SIG-M5 treated with dmso at 0.1 percent for 504 hours (cell line): ENCODE data around the gene MOV10L1.

Source experiments
- DNase-seq: peaks from one replicate; lab custom pipeline; 2025; ENCODE audit not compliant: unreplicated experiment; lab: John Stamatoyannopoulos, UW

MOV10L1 gene

GRCh38 chr22:50089682-50090411, at the start of gene MOV10L1:
Gene MOV10L1 (plus strand): TSS chr22:50090006. CDS start chr22:50090089, 83 bp downstream.
- no peak for DNase-seq

DNA sequence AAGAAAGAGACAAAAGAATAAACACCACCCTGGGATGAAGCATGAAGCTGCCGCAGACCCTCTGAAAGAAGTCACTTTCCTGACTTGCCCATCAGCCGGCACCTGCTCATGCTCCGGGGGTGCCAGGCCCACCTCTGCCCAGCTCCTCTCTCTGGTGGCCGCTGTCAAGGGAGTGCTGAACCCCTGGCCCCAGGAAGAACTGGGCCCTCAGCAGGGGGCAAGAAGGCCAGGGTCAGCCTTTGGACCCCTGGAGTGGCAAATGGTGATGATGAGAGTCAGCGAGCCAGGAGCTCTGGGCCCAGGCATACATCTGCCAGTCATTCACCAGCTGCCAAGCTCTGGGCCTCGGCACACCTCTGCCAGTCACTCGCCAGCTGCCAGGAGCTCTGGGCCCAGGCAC, 49.1 kb upstream of the MOV10L1 start:
- no peak for DNase-seq

- no peak for DNase-seq
Observed at GRCh38 chr22:50041361-50042065, 48.3 kb upstream of the MOV10L1 start.

DNA sequence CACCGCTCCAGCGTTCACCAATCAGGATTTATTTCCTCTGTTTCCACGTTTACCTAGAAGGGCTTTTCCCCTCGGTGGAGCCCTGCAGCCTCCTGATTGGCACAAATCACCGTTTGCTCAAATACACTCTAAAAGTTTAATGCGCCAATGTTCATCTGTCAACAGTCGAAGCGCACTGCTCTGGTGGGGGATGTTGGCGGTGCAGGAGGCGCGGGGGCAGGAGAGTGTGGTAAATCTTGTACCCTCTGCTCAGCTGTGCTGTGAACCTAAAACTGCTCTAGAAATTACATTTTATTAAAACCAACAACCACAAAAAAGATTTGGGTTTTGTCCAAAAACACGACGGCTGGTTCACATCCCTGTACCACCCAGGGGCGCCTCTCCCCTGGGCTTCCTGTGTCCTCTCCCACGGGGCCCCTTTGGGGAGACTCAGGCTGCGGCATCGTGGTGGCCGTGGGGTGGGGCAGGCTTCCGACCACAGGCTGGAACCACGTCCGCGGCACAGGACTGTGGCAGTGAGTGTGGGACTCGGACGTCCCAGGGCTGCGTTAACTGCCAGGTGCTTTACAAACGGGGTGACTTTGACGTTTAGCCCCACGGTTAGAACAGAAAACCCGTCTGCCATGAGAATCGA, 45.2 kb upstream of the MOV10L1 start:
- no peak for DNase-seq

DNA sequence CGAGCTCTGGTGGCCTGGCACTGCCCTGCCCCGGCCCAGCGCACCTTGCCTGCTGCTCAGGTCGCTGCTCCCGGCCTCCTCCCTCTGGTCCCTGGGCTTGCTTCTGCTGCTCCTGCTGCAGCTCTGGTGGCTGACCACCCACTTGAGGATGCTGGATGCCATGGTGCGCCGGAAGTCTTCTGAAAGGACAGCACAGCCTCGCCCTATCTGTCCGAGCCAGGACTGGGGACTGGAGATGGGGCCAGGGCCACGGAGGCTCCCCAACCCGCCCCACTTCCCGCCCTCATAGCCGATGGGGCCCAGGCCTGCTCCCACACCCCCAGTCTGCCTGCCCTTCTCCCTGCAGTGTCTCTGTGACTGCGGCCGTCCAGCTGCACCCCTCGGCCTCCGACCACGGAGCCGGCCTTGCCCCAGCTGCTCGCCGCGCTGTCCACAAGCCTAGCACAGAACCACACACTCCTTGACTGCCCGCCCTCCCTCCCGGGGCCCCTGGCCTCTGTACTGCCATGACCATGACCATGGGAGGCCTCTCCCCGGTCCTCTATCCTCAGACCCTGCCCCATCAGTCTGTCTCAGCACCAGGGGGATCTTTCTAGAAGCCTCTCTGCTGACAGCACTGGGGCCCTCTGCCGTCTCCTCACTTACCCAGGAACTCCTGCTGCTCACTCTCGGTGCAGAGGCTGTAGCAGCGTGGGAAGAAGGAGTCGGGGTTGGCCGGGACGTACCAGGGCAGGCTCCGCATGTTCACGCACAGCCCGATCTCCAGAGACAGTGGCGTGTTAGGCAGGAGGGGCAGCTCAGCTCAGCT, 44.4 kb upstream of the MOV10L1 start:
- DNase-seq, result no peak

GRCh38 chr22:50046019-50046415, 43.8 kb upstream of the MOV10L1 start:
- no peak for DNase-seq

GRCh38 chr22:50046481-50047245, 43.1 kb upstream of the MOV10L1 start:
- DNase-seq, result no peak

- DNase-seq, result no peak
Observed at GRCh38 chr22:50047346-50047745, 42.5 kb upstream of the MOV10L1 start.

GRCh38 chr22:50048061-50048765, 41.6 kb upstream of the MOV10L1 start:
- DNase-seq, result no peak

- DNase-seq, result no peak
Observed at GRCh38 chr22:50048836-50049235, 41.0 kb upstream of the MOV10L1 start.

DNA sequence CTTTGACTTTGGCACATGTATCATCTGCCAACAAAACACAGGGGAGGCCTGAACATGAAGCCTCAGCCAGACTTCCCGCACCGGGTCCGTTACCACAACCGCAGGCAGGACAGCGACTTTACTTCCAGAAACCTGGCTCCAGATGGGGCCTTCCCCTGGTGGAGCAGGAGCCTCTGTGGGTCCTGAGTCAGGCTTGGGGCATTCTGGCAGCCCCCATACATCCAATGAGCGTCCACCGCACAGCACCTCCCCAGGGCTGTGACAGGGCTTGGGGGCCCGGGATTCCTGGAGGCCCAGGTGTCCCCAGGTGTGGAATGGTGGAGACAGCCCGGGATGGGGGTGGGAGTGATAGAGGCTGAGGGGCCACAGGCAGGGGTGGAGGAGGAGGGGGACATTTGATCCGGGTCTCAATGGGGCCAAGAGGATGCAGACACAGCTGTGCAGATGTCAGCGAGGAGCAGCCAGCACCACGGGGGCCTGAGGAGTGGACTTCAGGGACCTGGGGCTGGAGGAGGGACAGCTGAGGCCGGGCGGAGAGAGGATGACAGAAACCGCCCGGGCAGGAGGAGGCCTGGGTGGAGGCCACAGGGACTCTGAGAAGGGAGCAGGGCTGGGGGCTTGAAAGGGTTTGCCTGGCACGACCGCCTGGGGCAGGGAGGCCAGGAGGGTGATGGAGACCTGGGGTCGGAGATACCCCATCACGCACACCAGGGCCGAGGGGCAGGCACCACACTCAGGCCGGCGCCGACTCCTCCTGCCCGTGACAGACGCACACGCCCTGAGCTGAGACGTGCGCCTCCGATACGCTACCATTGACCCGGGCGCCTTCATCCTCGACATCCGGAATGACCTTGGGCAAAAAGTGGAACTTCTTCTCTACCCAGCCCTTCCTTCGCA, 40.3 kb upstream of the MOV10L1 start:
- no peak for DNase-seq

DNA sequence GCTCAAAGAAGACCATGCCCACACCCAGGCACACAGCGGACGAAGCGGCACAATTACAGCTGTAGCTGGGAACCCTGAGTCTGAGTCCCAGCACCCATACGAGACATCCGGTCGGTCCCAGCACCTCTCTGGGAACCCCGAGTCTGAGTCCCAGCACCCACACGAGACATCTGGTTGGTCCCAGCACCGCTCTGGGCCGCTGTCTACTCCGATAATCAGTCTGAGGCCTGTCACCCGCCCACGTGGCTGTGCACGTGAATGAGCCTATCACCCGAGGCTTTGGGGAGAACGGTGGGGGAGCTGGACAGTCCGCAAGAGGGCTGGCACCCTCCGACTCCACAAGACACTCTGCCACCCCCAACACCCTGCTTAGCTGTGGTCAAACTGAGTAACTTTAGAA, 37.9 kb upstream of the MOV10L1 start:
- no peak for DNase-seq

GRCh38 chr22:50053861-50054260, 35.9 kb upstream of the MOV10L1 start:
- DNase-seq, result no peak

DNA sequence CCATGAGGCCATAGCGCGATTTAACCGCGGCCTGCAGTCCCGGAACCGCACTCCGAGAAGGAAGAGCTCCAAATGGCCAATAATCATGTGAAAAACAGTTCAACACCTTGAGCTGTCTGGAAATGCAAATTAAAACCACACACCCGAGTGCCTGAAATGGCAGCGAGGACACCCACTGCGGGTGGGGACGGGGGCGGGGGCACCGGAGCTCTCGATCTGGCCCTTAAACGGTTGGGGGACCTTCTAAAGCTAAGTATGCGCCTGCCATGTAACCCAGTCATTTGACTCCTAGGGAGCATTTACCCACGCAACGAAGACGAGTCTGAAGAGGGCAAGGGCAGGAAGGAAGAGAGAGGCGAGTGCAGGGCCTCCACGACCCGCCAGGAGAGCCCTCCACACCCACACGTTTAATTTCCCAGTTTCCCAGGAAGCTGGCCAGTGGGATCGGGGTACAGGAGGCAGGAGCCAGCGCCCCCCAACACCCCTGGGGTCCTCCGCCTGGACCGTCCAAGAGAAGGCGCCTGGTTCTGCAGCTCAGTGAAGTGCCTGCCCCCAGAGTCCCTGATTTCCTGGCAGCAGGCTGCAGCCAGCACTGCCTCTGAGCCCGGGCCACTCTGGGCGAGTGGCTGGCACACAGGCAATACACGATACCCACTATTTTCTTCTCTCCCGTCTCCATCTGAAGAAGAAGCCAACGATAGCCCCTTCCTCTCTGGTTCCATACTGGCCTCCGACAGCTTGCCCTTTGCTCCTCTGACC, 33.4 kb upstream of the MOV10L1 start:
- DNase-seq, result no peak

DNA sequence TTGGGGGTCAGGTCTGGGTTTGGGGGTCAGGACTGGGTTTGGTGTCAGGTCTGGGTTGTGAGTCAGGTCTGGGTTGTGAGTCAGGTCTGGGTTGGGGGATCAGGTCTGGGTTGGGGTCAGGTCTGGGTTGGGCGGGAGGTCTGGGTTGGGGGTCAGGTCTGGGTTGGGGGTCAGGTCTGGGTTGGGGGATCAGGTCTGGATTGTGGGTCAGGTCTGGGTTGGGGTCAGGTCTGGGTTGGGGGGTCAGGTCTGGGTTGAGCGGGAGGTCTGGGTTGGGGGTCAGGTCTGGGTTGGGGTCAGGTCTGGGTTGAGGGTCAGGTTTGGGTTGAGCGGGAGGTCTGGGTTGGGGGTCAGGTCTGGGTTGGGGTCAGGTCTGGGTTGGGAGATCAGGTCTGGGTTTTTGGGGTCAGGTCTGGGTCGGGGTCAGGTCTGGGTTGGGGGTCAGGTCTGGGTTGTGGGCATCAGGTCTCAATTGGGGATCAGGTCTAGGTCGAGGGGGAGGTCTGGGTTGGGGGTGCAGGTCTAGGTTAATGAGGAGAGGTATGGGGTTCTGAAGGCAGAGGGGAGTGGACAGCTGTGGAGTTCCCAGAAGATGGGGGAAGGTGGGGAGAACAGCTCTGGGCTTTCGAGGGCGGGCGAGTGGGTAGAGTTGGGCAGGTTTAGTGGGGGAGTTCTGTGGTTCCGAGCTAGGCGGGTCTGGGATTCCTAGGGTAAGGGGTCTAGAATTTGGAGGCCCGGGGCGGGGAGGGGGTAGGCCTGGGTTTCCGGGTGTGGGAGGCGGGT, 32.3 kb upstream of the MOV10L1 start:
- DNase-seq, result no peak

GRCh38 chr22:50058061-50058905, 31.5 kb upstream of the MOV10L1 start, which contains the start of gene TTLL8:
Gene TTLL8 (minus strand): TSS chr22:50058298.
- DNase-seq, result no peak
